GM23248 (cell line): ENCODE results near the gene NAA25. TPM values are rescaled to one million over a fixed set of nuclear protein-coding genes. Genes with fewer than 3 reads are reported as not detected.
"Not testable (repeated sequence)": the region's sequence is repeated elsewhere in the genome, so short reads cannot be mapped to it uniquely, and the experiment has no call there.

Experiments used
- DNase-seq: peaks from one replicate; pipeline ENCODE4 v3.0.0-alpha.2; 2015
- H2AFZ ChIP-seq: fragments of 200-600 bp; sonication (generic); 2 replicates; pipeline ENCODE4 v1.6.1; 2016; ENCODE audit warnings: antibody characterized with exemption
- H3F3A ChIP-seq: fragments of 200-600 bp; sonication (generic); 2 replicates; pipeline ENCODE4 v1.6.1; 2016; ENCODE audit warnings: mild to moderate bottlenecking, antibody characterized with exemption, mixed run types; ENCODE audit not compliant: insufficient read depth
- H3K27ac ChIP-seq: fragments of 200-600 bp; sonication (generic); 2 replicates; pipeline ENCODE4 v1.5.1; 2016; ENCODE audit warnings: mild to moderate bottlenecking
- H3K27me3 ChIP-seq: fragments of 200-600 bp; sonication (generic); replicated peaks from 2 replicates; pipeline ENCODE4 v1.6.1; 2016; ENCODE audit warnings: mild to moderate bottlenecking; ENCODE audit not compliant: insufficient read depth
- H3K36me3 ChIP-seq: fragments of 200-600 bp; sonication (generic); 2 replicates; pipeline ENCODE4 v1.6.1; 2016; ENCODE audit warnings: low read depth, mild to moderate bottlenecking
- H3K4me1 ChIP-seq: fragments of 200-600 bp; sonication (generic); 2 replicates; pipeline ENCODE4 v1.6.1; 2016; ENCODE audit warnings: mild to moderate bottlenecking; ENCODE audit not compliant: insufficient read depth
- H3K4me2 ChIP-seq: fragments of 200-600 bp; sonication (generic); one replicate; pipeline ENCODE4 v1.6.1; 2016; ENCODE audit warnings: mild to moderate bottlenecking; ENCODE audit not compliant: unreplicated experiment
- H3K4me3 ChIP-seq: fragments of 200-600 bp; sonication (generic); 2 replicates; pipeline ENCODE4 v1.5.1; 2016; ENCODE audit warnings: mild to moderate bottlenecking
- H3K79me2 ChIP-seq: fragments of 200-600 bp; sonication (generic); 2 replicates; pipeline ENCODE4 v1.6.1; 2016; ENCODE audit warnings: mild to moderate bottlenecking; ENCODE audit not compliant: insufficient read depth
- H3K9ac ChIP-seq: fragments of 200-600 bp; sonication (generic); 2 replicates; pipeline ENCODE4 v1.6.1; 2016; ENCODE audit warnings: mild to moderate bottlenecking
- H3K9me2 ChIP-seq: fragments of 200-600 bp; sonication (generic); 2 replicates; pipeline ENCODE4 v1.6.1; 2016; ENCODE audit warnings: mixed run types, mild to moderate bottlenecking, moderate library complexity; ENCODE audit not compliant: insufficient read depth
- H3K9me3 ChIP-seq: fragments of 200-600 bp; sonication (generic); one replicate; pipeline ENCODE4 v1.6.1; 2017; ENCODE audit warnings: low read depth
- H4K20me1 ChIP-seq: fragments of 200-600 bp; sonication (generic); 2 replicates; pipeline ENCODE4 v1.6.0; 2016; ENCODE audit not compliant: insufficient read depth
- EZH2 ChIP-seq: fragments of 200-600 bp; sonication (generic); IDR thresholded peaks from 2 replicates; pipeline ENCODE4 v1.6.1; 2018; ENCODE audit warnings: antibody characterized with exemption, mild to moderate bottlenecking; ENCODE audit not compliant: insufficient read depth, poor library complexity, severe bottlenecking
- EZH2phosphoT487 ChIP-seq: fragments of 200-600 bp; sonication (generic); IDR thresholded peaks from 2 replicates; pipeline ENCODE4 v1.6.1; 2018; ENCODE audit warnings: antibody characterized with exemption, moderate library complexity, mild to moderate bottlenecking, low read depth; ENCODE audit not compliant: insufficient read depth
- WGBS, 2 experiments: methylation state at CpG; one replicate each; pipeline ENCODE4 v1.1.6; 2015 to 2017; ENCODE audit warnings: low lambda C conversion rate in 2 of 2, low coverage in 1 of 2; ENCODE audit errors: missing lambda C conversion rate in 2 of 2; 5-methylcytosine and 5-hydroxymethylcytosine counted together
- in situ Hi-C: fragments of 300-500 bp; cut with MboI; formaldehyde crosslinking; loops from 2 replicates; pipeline ENCODE4 v1.15.0; 2020
- polyA plus RNA-seq: library from polyadenylated mRNA; unstranded; fragments of >200 nt; fragmentation: Nextera tagmentation; extraction: Ambion mirVana; gene quantifications from 2 replicates; pipeline ENCODE4 v1.2.1, GENCODE V29; 2016
- total RNA-seq: library from RNA; depleted of rRNA; stranded (reverse); fragments of >200 nt; shearing (Covaris generic); gene quantifications from 2 replicates; pipeline ENCODE4 v1.2.3, GENCODE V29; 2014

NAA25 gene
- total and polyA plus RNA-seq, 2 experiments from 2014 or later = 15.2 to 16.1 TPM

DNA sequence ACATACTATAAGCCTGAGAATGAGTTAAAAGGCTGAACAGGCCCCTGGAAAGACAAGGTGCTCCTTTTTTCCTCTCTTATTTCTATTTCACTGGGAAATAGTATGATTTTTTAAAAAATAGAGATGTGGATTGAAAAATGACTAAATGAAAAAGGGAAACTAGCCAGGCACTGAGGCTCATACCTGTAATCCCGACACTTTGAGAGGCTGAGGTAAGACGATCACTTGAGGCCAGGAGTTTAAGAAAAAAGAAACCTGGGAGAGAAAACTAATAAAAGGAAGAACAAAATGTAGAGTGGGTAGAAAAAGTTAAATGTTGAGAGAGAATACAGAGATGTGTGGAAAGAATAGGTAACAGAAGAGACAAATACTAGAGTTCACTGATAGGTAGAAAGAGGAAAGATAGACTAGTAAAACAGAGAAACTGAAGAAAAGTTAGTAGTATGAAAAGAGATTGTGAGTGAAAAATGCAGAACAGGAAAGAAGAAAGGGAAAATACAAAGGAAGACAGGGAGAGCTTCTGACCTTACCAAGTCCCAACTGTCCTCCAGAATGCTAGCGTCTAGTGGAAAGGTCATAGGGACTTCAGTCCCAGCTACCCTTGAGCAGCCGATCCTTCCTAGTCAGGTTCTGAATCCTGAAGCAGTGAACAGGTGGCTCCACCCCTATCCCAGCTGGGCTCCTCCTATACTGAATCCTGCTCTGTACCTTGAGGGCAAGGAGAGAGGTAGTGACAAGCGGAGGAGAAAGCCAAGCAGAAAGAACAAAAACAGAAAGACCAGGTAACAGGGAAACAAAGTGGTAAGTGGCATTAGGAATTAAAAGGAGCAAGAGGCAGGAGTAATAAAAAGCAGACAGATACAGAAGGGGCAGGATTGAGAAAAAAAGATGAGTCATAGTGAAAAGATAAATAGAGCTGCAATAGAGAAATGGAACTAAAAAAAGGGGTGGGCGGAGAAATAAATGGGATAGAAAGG lies 102.9 kb downstream of the NAA25 start:
- 83 to 89% methylated on average over 6 of the region's 6 CpGs for WGBS, 2 experiments
- H4K20me1 ChIP-seq = no peaks in the 10 kb centered on the region
- H3K36me3 ChIP-seq = no peaks in the 10 kb centered on the region
- H3K4me1 ChIP-seq = 0 out of 2 replicates have a peak, but pooled peaks cover 7% of the 10 kb centered on the region
- no peak overlapping the region for H3K4me2 ChIP-seq
- no peaks in the 10 kb centered on the region for H3K27me3 ChIP-seq
- in situ Hi-C loops = no loop called here
- H3K9me2 ChIP-seq = no peaks in the 10 kb centered on the region
- TF ChIP-seq EZH2phosphoT487 (no peak), EZH2 (no peak)
- H3K9me3 ChIP-seq = no peaks in the 10 kb centered on the region
- H3K9ac ChIP-seq = no peak overlapping the region
- H3K79me2 ChIP-seq = no peaks in the 10 kb centered on the region
- H3F3A ChIP-seq = no peaks in the 10 kb centered on the region
- H3K4me3 ChIP-seq = no peak overlapping the region
- H3K27ac ChIP-seq = no peak overlapping the region
- peak; percentile 49 for DNase-seq
- H2AFZ ChIP-seq = no peak overlapping the region

DNA sequence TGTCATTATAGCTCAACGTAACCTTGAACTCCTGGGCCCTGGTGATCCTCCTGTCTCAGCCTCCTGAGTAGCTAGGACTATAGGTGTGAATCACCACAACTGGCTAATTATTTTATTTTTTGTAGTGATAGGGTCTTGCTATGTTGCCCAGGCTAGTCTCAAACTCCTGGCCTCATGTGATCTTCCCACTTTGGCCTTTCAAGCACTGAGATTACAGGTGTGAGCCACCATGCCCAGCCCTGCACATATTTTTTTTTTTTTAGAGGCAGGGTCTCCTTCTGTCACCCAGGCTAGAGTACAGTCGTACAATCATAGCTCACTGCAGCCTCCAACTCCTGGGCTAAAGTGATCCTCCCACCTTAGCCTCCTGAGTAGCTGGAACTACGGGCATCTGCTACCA lies 104.5 kb downstream of the NAA25 start:
- Histone ChIP-seq H3K4me1 (0 out of 2 replicates have a peak, but pooled peaks cover 7% of the 10 kb centered on the region), H4K20me1 (no peaks in the 10 kb centered on the region), H3K9me3 (no peaks in the 10 kb centered on the region), H3K9ac (no peak overlapping the region), H3K9me2 (no peaks in the 10 kb centered on the region), H3K36me3 (no peaks in the 10 kb centered on the region), H3K4me3 (no peak overlapping the region), H3K4me2 (no peak overlapping the region), H3K27me3 (no peaks in the 10 kb centered on the region), H2AFZ (no peak overlapping the region), H3K27ac (no peak overlapping the region), H3K79me2 (no peaks in the 10 kb centered on the region), H3F3A (no peaks in the 10 kb centered on the region)
- 92 to 95% methylated on average over 3 of the region's 3 CpGs for WGBS, 2 experiments
- no peak for DNase-seq
- no peak for TF ChIP-seq EZH2
- no peak for TF ChIP-seq EZH2phosphoT487
- in situ Hi-C loops = no loop called here

DNA sequence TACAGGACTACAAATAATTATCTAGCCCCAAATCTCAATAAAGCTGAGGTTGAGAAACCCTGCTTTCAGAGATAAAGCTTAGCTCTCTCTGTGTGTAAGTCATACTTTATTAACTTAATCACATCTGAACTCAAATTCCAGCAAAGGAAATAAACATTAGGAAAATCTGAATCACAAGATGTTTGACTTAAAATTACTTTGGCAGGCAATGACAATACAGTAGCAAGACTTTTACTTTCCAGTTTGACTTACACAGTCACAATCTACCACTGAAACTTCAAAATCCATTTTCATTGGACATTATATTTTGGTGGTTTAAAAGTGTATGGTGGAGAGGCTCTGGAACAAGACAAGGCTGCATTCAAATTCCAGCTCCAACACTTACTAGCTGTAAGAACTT lies 107.0 kb downstream of the NAA25 start:
- no peak overlapping the region for H3K4me3 ChIP-seq
- no peak overlapping the region for H3K4me2 ChIP-seq
- 0 out of 2 replicates have a peak, but pooled peaks cover 7% of the 10 kb centered on the region for H3K4me1 ChIP-seq
- H3K79me2 ChIP-seq = no peaks in the 10 kb centered on the region
- DNase-seq = peak; percentile 39
- H3F3A ChIP-seq = no peaks in the 10 kb centered on the region
- no peaks in the 10 kb centered on the region for H3K36me3 ChIP-seq
- H3K9ac ChIP-seq = no peak overlapping the region
- in situ Hi-C loops = no loop called here
- H3K27me3 ChIP-seq = no peaks in the 10 kb centered on the region
- H3K27ac ChIP-seq = no peak overlapping the region
- H3K9me3 ChIP-seq = no peaks in the 10 kb centered on the region
- TF ChIP-seq EZH2 = no peak
- no peak for TF ChIP-seq EZH2phosphoT487
- no peaks in the 10 kb centered on the region for H4K20me1 ChIP-seq
- H3K9me2 ChIP-seq = no peaks in the 10 kb centered on the region
- no peak overlapping the region for H2AFZ ChIP-seq

DNA sequence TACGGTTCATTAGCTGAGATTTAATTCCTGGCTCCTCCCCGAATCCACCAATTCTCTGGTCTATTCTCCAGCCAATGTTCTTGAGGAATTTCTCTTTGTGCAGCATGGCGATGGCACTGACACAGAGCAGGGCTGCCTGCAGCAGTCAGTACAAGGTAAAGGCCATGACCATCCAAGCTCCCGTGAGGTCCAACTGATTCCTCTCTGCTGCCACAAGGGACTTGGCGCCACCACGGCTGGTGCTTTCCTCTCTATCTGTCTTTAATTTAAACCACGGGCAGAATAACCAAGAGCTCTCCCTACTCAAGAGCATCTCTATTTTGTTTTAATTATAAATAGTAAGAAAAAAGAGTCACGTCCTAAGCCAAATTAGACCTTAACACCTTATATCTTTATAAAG lies 107.8 kb downstream of the NAA25 start:
- Histone ChIP-seq H3K27ac (no peak overlapping the region), H3K9me2 (no peaks in the 10 kb centered on the region), H3K4me1 (0 out of 2 replicates have a peak, but pooled peaks cover 7% of the 10 kb centered on the region), H3K4me3 (no peak overlapping the region), H3K9me3 (no peaks in the 10 kb centered on the region), H3K9ac (no peak overlapping the region), H3F3A (no peaks in the 10 kb centered on the region), H3K27me3 (no peaks in the 10 kb centered on the region), H4K20me1 (no peaks in the 10 kb centered on the region), H3K36me3 (no peaks in the 10 kb centered on the region), H3K79me2 (no peaks in the 10 kb centered on the region), H2AFZ (no peak overlapping the region), H3K4me2 (no peak overlapping the region)
- no peak for DNase-seq
- no peak for TF ChIP-seq EZH2phosphoT487
- WGBS, 2 experiments = 87 to 88% methylated on average over 8 of the region's 8 CpGs
- in situ Hi-C loops = no loop called here

DNA sequence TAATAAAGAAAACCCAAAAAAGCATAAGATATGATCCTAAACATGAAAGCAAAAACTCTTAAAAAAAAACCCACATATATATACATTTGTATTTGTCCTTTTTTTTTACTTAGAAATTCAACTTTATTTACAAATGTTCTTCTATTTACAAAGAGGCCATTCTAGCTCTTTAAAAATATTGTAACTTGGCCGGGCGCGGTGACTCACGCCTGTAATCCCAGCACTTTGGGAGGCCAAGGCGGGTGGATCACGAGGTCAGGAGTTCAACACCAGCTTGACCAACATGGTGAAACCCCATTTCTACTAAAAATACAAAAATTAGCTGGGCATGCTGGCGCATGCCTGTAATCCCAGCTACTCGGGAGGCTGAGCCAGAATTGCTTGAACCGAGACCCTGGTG lies 109.5 kb downstream of the NAA25 start:
- H3K4me1 ChIP-seq, H3K36me3 ChIP-seq, in situ Hi-C loops, H3K9me2 ChIP-seq, H3K27me3 ChIP-seq, H3K79me2 ChIP-seq, H3K9me3 ChIP-seq, H3K4me2 ChIP-seq, H4K20me1 ChIP-seq, H3K9ac ChIP-seq, H2AFZ ChIP-seq, H3K27ac ChIP-seq, H3K4me3 ChIP-seq, H3F3A ChIP-seq, DNase-seq: not testable (repeated sequence)
- 94 to 96% methylated on average over 9 of the region's 9 CpGs for WGBS, 2 experiments
